ENCODE results near the gene TULP1. TPM values are rescaled to one million over a fixed set of nuclear protein-coding genes. Genes with fewer than 3 reads are reported as not detected.

The TULP1 gene
- total and polyA plus RNA-seq, 2 of the 13 experiments (the other 11 are each of a cell fraction or from before 2014, with no cell fraction given): not detected

GRCh38 chr6:35473075-35473849, 39.4 kb downstream of the TULP1 start (continued):
- TF ChIP-seq ZSCAN9 (CRISPR knock-in tag; IDR thresholded peaks at IDR 0.05; ENCODE audit: borderline replicate concordance) (no peak), ZNF430 (CRISPR knock-in tag; IDR thresholded peaks at IDR 0.05) (no peak; the same call in 1 of the 2 replicates), ZBTB25 (CRISPR knock-in tag; IDR thresholded peaks at IDR 0.05) (peak; percentile 22; the same call in 1 of the 2 replicates), TFDP2 (CRISPR knock-in tag; IDR thresholded peaks at IDR 0.05) (no peak), MNT (IDR thresholded peaks at IDR 0.05) (no peak), FOXK2 (IDR thresholded peaks at IDR 0.05) (no peak), MLLT10 (CRISPR knock-in tag; IDR thresholded peaks at IDR 0.05) (no peak), ZNF761 (CRISPR knock-in tag; conservative IDR thresholded peaks at IDR 0.05) (no peak), FOSL2 (CRISPR knock-in tag; IDR thresholded peaks at IDR 0.05) (peak; percentile 4; the same call in 1 of the 2 replicates), ZNF780A (CRISPR knock-in tag; IDR thresholded peaks at IDR 0.05) (no peak), PAWR (CRISPR knock-in tag; IDR thresholded peaks at IDR 0.05; ENCODE audit: borderline replicate concordance) (no peak), ZFP1 (CRISPR knock-in tag; IDR thresholded peaks at IDR 0.05) (no peak), CBFB (CRISPR knock-in tag; IDR thresholded peaks at IDR 0.05) (no peak), MBNL3 (CRISPR knock-in tag; conservative IDR thresholded peaks at IDR 0.05) (no peak), KMT2A (CRISPR knock-in tag; IDR thresholded peaks at IDR 0.05) (no peak), PAF1 (CRISPR knock-in tag; IDR thresholded peaks at IDR 0.05) (peak; percentile 94), ARID4A (CRISPR knock-in tag; IDR thresholded peaks at IDR 0.05; ENCODE audit: borderline replicate concordance) (0 out of 2 replicates have a peak, but pooled peaks have one; percentile 16), ATF7 (IDR thresholded peaks at IDR 0.05) (no peak), ATF7 (CRISPR knock-in tag; IDR thresholded peaks at IDR 0.05) (no peak), ZNF431 (CRISPR knock-in tag; IDR thresholded peaks at IDR 0.05; ENCODE audit: borderline replicate concordance, low read depth) (no peak), RARA (CRISPR knock-in tag; IDR thresholded peaks at IDR 0.05) (no peak), U2AF1 (optimal IDR thresholded peaks at IDR 0.05; ENCODE audit: low read depth, low read length) (peak; percentile 66), HIVEP1 (CRISPR knock-in tag; IDR thresholded peaks at IDR 0.05) (peak; percentile 36; the same call in 1 of the 2 replicates), ZNF383 (CRISPR knock-in tag; IDR thresholded peaks at IDR 0.05; ENCODE audit: borderline replicate concordance) (no peak), ZNF746 (CRISPR knock-in tag; IDR thresholded peaks at IDR 0.05) (no peak)
